Smooth muscle cell of trachea (primary cell): ENCODE measurements around the gene ARHGAP15. TPM values are rescaled to one million over a fixed set of nuclear protein-coding genes. Genes with fewer than 3 reads are reported as not detected.

Experiments
- total RNA-seq: library from RNA; depleted of rRNA; stranded (reverse); fragments of >200 nt; gene quantifications from 2 replicates; pipeline ENCODE4 v1.2.1, GENCODE V29; 2014

The ARHGAP15 gene
- not detected in 2 replicates for total RNA-seq

DNA sequence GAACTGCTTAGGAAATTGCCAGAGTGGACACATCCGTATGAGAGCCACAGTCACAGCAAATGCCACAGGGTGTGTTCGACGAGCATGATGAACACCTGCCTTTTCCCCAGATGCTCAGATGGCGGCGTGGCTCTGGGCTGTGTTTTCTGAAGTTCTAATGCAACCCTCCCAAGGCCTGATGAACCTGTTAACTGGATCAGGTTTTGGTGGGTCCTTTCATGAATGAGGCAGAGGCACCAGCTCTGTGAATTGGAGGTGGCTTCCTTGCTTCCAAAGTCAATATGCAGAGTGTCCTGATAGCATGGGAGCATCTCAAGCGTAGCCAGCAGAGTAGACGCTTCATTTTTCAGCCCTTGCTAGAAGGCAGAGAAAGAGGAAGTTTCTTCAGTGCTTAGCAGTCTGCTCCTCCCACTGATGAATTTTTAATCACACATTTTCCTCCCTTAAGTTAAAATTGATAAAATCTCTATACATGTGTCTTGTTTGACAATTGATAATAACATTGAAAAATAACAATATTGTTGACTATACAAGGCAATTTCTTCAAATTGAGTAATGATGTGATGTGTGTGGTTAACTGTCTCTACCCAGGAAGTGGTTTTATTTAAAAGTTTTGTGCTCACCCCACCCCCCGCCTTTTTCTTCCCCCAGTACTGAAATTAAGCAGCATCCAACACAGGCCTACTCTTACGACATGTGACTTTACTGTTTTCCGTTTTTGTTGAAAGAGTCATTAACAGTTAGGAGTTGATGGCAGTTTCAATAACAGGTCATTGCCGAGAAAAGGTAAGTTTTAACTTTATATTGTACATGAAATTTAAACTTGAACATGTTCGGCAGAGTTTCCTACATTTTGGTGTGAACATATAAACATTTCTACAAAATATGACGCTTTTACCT is at the start of gene ARHGAP15:
TSS of gene ARHGAP15 (plus strand) at position 739 of the 900 bp plus-strand sequence.

